WERI-Rb-1 (cell line): ENCODE results near the gene DYNC1I2.
"Not testable (repeated sequence)": the region's sequence is repeated elsewhere in the genome, so short reads cannot be mapped to it uniquely, and the experiment has no call there.

ENCODE experiments used
- DNase-seq: peaks from one replicate; pipeline ENCODE4 v3.0.0-alpha.2; 2020
- H3K27ac ChIP-seq: fragments of 250-450 bp; sonication (Bioruptor Pico); 2 replicates; pipeline ENCODE4 v1.5.1; 2020; ENCODE audit warnings: mild to moderate bottlenecking, moderate library complexity
- H3K27me3 ChIP-seq: fragments of 250-450 bp; sonication (Bioruptor Pico); 2 replicates; pipeline ENCODE4 v1.5.1; 2021; ENCODE audit warnings: mild to moderate bottlenecking, low read depth, moderate library complexity; ENCODE audit not compliant: insufficient read depth, severe bottlenecking
- H3K36me3 ChIP-seq: fragments of 250-450 bp; sonication (Bioruptor Pico); 2 replicates; pipeline ENCODE4 v1.5.1; 2020; ENCODE audit warnings: mild to moderate bottlenecking, moderate library complexity
- H3K4me3 ChIP-seq: 2 replicates; pipeline ENCODE4 v1.5.1; 2011; ENCODE audit warnings: low read depth, mild to moderate bottlenecking, control low read depth, low read length
- H3K9me3 ChIP-seq: fragments of 250-450 bp; sonication (Bioruptor Pico); 2 replicates; pipeline ENCODE4 v1.5.1; 2021; ENCODE audit warnings: mild to moderate bottlenecking, moderate library complexity; ENCODE audit not compliant: severe bottlenecking
- TF ChIP-seq, protein P1 (sequence below): IDR thresholded peaks from 2 replicates; pipeline ENCODE4 v1.5.1; 2011; ENCODE audit warnings: low read depth, mild to moderate bottlenecking, control low read depth, inconsistent platforms, low read length

DYNC1I2 gene

DNA sequence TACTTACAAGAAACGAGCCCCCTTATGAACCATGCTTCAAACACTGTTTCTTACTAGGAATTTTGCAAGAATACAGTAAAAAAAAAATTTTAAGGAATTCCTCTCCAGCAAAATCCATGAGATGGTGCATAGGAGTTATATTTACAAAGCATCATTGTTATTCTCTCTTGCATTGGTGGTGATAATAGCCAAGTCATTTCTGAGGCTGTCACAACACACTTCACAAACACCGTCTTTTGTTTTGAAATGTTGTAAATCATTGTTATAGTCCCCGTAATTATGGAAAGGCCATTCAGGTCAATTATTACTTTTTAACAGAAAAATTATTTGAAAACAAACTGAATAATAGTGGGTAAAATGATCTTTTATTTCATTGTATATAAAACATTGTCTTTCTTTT, 60.1 kb downstream of the DYNC1I2 start:
- H3K9me3 ChIP-seq: no peaks in the 10 kb centered on the region
- no peak for DNase-seq
- H3K27ac ChIP-seq: no peak overlapping the region
- H3K27me3 ChIP-seq: no peaks in the 10 kb centered on the region
- H3K4me3 ChIP-seq: no peak overlapping the region
- peaks cover 50% of the 10 kb centered on the region for H3K36me3 ChIP-seq
- TF ChIP-seq, protein P1, sequence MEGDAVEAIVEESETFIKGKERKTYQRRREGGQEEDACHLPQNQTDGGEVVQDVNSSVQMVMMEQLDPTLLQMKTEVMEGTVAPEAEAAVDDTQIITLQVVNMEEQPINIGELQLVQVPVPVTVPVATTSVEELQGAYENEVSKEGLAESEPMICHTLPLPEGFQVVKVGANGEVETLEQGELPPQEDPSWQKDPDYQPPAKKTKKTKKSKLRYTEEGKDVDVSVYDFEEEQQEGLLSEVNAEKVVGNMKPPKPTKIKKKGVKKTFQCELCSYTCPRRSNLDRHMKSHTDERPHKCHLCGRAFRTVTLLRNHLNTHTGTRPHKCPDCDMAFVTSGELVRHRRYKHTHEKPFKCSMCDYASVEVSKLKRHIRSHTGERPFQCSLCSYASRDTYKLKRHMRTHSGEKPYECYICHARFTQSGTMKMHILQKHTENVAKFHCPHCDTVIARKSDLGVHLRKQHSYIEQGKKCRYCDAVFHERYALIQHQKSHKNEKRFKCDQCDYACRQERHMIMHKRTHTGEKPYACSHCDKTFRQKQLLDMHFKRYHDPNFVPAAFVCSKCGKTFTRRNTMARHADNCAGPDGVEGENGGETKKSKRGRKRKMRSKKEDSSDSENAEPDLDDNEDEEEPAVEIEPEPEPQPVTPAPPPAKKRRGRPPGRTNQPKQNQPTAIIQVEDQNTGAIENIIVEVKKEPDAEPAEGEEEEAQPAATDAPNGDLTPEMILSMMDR: no peak

- Histone ChIP-seq H3K36me3 (no peaks in the 10 kb centered on the region; the same call in 1 of the 2 replicates), H3K4me3 (no peak overlapping the region), H3K27me3 (no peaks in the 10 kb centered on the region), H3K9me3 (peaks cover 2% of the 10 kb centered on the region), H3K27ac (no peak overlapping the region)
- TF ChIP-seq, protein P1: no peak
- DNase-seq: no peak
Observed at GRCh38 chr2:171754254-171754939, 67.1 kb downstream of the DYNC1I2 start.

DNA sequence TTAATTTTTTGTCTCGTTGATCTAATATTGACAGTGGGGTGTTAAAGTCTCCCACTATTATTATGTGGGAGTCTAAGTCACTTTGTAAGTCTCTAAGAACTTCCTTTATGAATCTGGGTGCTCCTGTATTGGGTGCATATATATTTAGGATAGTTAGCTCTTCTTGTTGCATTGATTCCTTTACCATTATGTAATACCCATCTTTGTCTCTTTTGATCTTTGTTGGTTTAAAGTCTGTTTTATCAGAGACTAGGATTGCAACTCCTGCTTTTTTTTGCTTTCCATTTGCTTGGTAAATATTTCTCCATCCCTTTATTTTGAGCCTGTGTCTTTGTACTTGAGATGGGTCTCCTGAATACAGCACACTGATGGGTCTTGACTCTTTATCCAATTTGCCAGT, 71.5 kb downstream of the DYNC1I2 start:
- not testable (repeated sequence) for H3K9me3 ChIP-seq, H3K4me3 ChIP-seq, H3K36me3 ChIP-seq, DNase-seq, H3K27me3 ChIP-seq, H3K27ac ChIP-seq

- H3K27me3 ChIP-seq, H3K27ac ChIP-seq, H3K36me3 ChIP-seq: not testable (repeated sequence)
Observed at GRCh38 chr2:171761176-171761575, 73.9 kb downstream of the DYNC1I2 start.

GRCh38 chr2:171762879-171763573, 75.8 kb downstream of the DYNC1I2 start:
- no peak for DNase-seq
- H3K27me3 ChIP-seq: no peaks in the 10 kb centered on the region
- H3K4me3 ChIP-seq: no peak overlapping the region
- H3K9me3 ChIP-seq: no peaks in the 10 kb centered on the region
- TF ChIP-seq, protein P1: no peak
- H3K36me3 ChIP-seq: peaks cover 4% of the 10 kb centered on the region; the same call in 1 of the 2 replicates
- no peak overlapping the region for H3K27ac ChIP-seq

More at GRCh38 chr2:171761176-171761575, 73.9 kb downstream of the DYNC1I2 start:
- not testable (repeated sequence) for H3K4me3 ChIP-seq, H3K9me3 ChIP-seq, DNase-seq

GRCh38 chr2:171763602-171764001, 76.3 kb downstream of the DYNC1I2 start:
- TF ChIP-seq, protein P1: no peak
- Histone ChIP-seq H3K27ac (no peak overlapping the region), H3K9me3 (no peaks in the 10 kb centered on the region), H3K27me3 (no peaks in the 10 kb centered on the region), H3K4me3 (no peak overlapping the region), H3K36me3 (peaks cover 4% of the 10 kb centered on the region; the same call in 1 of the 2 replicates)
- no peak for DNase-seq
